ENCODE data around the gene CACHD1.

DNA sequence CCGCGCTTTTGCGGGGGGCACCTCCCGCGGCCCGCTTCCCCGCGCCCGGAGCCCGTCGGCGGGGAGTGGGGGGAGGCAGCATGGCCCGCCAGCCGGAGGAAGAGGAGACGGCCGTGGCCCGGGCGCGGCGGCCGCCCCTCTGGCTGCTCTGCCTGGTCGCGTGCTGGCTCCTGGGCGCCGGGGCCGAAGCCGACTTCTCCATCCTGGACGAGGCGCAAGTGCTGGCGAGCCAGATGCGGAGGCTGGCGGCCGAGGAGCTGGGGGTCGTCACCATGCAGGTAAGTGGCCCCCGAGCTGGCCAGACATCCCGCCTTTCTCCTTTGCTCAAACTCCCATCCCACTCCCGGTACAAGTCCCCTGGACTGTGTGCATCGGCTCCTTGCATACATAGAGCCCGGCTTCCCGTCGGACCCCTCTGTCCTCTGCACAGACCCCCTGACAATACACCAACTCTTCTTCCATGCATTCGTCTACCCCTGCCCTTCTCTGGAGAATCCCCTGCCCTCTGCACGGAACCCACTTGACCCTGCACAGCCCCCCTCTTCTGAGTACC is 812 bp downstream of the CACHD1 start:
- TF ChIP-seq CTCF (IDR thresholded peaks at IDR 0.05) (no peak), SREBF2 (IDR thresholded peaks at IDR 0.05) (no peak), CBX2 (IDR thresholded peaks at IDR 0.05; ENCODE audit: borderline replicate concordance, low read depth) (no peak), EP300 (IDR thresholded peaks at IDR 0.05) (no peak), SMC3 (IDR thresholded peaks at IDR 0.05) (no peak)
- TF ChIP-seq, protein P1, sequence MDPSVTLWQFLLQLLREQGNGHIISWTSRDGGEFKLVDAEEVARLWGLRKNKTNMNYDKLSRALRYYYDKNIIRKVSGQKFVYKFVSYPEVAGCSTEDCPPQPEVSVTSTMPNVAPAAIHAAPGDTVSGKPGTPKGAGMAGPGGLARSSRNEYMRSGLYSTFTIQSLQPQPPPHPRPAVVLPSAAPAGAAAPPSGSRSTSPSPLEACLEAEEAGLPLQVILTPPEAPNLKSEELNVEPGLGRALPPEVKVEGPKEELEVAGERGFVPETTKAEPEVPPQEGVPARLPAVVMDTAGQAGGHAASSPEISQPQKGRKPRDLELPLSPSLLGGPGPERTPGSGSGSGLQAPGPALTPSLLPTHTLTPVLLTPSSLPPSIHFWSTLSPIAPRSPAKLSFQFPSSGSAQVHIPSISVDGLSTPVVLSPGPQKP (IDR thresholded peaks at IDR 0.05; ENCODE audit: low read depth, low read length), result no peak
